Measurements from ENCODE around the gene UGT2B7. TPM values are rescaled to one million over a fixed set of nuclear protein-coding genes. Genes with fewer than 3 reads are reported as not detected.

Gene UGT2B7
- total RNA-seq, 4 donors from 2014 or later, result 20.5 to 42.2 (median 28.6) TPM; not detected in 1

DNA sequence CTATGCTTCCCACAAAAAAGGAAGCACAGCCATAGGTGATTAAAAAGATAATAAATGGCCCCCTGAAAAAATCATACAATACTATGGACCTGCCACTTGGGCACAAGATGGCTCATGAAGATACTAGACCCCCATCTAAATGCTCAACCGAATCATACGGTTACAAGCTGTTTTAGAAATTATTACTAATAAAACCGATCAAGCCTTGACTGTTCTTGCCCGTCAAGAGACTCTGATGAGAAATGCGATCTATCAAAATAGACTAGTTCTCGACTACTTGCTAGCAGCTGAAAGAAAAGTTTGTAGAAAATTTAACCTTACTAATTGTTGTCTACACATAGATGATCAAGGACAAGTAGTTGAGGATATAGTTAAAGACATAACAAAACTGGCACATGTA lies 40.1 kb upstream of the UGT2B7 start:
- Histone ChIP-seq H3K4me1 (peaks cover 0 to 13% (median 0%) of the 10 kb centered on the region in 4 donors), H3K27ac (no peak overlapping the region), H3K27me3 (no peaks in the 10 kb centered on the region), H3K36me3 (no peaks in the 10 kb centered on the region), H3K4me3 (no peak overlapping the region), H3K9me3 (no peaks in the 10 kb centered on the region)
- TF ChIP-seq, protein P1, sequence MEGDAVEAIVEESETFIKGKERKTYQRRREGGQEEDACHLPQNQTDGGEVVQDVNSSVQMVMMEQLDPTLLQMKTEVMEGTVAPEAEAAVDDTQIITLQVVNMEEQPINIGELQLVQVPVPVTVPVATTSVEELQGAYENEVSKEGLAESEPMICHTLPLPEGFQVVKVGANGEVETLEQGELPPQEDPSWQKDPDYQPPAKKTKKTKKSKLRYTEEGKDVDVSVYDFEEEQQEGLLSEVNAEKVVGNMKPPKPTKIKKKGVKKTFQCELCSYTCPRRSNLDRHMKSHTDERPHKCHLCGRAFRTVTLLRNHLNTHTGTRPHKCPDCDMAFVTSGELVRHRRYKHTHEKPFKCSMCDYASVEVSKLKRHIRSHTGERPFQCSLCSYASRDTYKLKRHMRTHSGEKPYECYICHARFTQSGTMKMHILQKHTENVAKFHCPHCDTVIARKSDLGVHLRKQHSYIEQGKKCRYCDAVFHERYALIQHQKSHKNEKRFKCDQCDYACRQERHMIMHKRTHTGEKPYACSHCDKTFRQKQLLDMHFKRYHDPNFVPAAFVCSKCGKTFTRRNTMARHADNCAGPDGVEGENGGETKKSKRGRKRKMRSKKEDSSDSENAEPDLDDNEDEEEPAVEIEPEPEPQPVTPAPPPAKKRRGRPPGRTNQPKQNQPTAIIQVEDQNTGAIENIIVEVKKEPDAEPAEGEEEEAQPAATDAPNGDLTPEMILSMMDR (IDR thresholded peaks at IDR 0.05), result no peak
- no peak for TF ChIP-seq POLR2A (IDR thresholded peaks at IDR 0.05)
- no peak for DNase-seq

DNA sequence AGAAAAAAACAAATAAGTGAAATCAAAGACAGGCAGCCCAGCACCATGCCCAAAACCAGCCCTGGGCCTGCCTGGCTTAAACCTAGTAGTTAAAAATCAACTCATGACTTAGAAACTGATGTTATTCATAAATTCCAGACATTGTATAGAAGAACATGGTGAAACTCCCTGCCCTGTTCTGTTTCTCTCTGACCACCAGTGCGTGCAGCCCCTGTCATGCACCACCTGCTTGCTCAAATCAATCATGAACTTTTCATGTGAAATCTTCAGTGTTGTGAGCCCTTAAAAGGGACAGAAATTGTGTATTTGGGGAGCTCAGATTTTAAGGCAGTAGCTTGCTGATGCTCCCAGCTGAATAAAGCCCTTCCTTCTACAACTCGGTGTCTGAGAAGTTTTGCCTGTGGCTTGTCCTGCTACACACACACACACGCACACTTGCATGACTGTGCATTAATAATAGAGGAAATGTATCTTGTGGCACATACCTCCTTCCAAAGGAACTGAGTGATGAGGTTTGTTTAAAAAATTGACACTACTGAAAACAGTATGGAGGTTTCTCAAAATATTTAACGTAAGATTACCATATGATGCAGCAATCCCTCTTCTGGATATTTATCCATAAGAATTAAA lies 39.2 kb upstream of the UGT2B7 start:
- H3K4me1 ChIP-seq, result peaks cover 0 to 13% (median 0%) of the 10 kb centered on the region in 4 donors
- no peaks in the 10 kb centered on the region for H3K27me3 ChIP-seq
- DNase-seq, result no peak
- no peaks in the 10 kb centered on the region for H3K36me3 ChIP-seq
- TF ChIP-seq POLR2A (IDR thresholded peaks at IDR 0.05), result no peak
- TF ChIP-seq, protein P1 (IDR thresholded peaks at IDR 0.05), result no peak
- no peaks in the 10 kb centered on the region for H3K9me3 ChIP-seq
- H3K4me3 ChIP-seq, result no peak overlapping the region
- no peak overlapping the region for H3K27ac ChIP-seq

DNA sequence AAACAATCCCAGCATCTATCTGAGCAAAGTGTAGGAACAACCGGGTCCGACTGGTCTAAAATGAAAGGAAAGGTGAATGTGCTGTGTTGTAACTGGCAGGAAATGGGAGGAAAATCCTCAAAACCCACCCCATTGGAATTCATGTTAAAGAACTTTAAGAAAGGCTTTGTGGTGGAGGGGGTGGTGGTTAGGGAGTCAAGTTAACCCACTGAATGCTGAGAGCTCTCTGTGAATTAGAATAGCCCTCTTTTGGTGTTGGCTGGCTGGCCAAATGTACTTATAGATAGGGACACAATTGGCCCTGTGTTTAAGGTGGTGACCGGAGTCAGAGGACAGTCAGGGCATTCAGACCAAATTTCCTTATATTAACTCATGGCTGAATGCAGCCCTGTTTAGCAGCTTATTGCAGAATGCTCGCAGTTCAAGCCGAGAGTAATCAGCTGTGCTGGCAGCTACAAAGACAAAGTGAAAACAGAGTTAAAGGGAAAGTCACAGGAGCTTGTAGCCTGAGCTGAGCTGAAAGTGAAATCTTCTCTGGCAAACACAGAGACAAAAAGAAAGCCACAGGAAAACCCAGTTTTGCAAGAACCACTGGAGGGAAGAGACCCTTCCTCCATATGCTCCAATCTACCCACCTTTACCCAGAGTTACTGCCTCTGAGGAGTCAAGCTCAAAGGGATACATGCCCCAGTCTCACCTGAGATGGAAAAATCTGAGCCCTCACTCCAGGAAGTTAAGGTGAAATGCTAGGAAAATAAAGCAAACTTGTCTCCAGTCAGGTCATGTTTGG lies 38.5 kb upstream of the UGT2B7 start:
- Histone ChIP-seq H3K27ac (peak overlapping the region in 2 of 4 donors; percentile 22 to 55), H3K27me3 (no peaks in the 10 kb centered on the region), H3K4me1 (peaks cover 0 to 13% (median 0%) of the 10 kb centered on the region in 4 donors), H3K36me3 (no peaks in the 10 kb centered on the region), H3K4me3 (peak overlapping the region in 2 of 4 donors; percentile 9 to 28), H3K9me3 (no peaks in the 10 kb centered on the region)
- no peak for DNase-seq
- TF ChIP-seq, protein P1 (IDR thresholded peaks at IDR 0.05), result no peak
- TF ChIP-seq POLR2A (IDR thresholded peaks at IDR 0.05), result no peak

DNA sequence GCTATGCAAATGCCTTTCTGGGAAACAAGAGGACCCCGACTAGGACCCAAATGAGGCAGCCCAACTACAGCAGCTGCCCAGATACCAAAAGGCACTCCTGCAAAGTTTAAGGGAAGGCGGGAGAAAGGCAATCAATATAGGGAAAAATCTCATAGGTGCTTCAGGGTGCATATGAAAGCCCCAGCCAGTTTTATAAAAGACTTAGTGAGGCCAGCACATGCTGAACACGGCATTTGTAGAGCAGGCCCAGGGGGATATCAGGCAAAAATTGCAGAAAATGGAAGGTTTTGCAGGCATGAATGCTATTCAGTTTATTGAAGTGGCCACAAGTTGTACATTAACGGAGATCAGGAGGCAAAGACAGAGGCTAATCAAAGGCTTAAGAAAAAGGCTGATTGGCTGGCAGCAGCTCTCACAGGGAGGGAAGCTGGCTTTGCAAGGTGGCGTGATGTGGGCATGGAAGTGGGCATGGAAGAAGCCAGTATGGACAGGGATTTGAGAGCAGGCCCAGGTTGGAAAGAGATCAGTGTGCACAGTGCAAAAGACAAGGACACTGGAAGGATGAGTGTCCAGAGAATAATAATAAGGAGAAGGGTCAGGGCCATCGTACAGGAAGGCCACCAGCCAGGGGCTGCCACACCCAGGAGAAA lies 37.7 kb upstream of the UGT2B7 start:
- no peaks in the 10 kb centered on the region for H3K9me3 ChIP-seq
- peak overlapping the region in 2 of 4 donors; percentile 22 to 55 for H3K27ac ChIP-seq
- peak overlapping the region in 1 of 4 donors; percentile 28 for H3K4me3 ChIP-seq
- peaks cover 0 to 13% (median 0%) of the 10 kb centered on the region in 4 donors for H3K4me1 ChIP-seq
- DNase-seq, result no peak
- TF ChIP-seq, protein P1 (IDR thresholded peaks at IDR 0.05), result no peak
- no peak for TF ChIP-seq POLR2A (IDR thresholded peaks at IDR 0.05)
- no peaks in the 10 kb centered on the region for H3K27me3 ChIP-seq
- H3K36me3 ChIP-seq, result no peaks in the 10 kb centered on the region

DNA sequence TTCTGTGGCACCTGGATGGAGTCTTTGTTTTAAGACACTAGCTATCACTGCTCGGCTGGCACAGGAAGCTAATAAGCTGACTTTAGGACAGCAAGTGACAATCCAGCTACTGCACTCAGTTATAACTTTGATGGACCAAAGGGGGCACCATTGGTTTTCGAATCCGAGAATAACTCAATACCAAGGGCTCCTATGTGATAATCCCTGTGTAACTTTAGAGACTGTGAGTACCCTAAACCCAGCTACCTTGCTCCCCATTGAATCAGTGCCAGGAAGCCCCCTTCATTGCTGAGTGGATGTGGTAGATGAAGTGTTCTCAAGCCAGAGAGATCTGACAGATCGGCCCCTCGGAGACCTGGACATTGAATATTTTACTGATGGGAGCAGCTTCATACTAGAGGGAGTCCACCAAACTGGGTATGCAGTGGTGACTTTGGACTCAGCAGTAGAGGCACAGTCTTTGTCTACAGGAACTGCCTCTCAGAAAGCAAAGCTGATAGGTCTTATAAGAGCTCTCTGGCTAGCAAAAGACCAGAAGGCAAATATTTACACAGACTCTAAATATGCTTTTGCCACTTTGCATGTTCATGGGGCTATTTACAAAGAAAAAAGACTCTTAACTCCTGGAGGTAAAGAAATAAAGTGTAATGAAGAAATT lies 35.5 kb upstream of the UGT2B7 start:
- no peak overlapping the region for H3K27ac ChIP-seq
- DNase-seq, result no peak

More for the DNA sequence above, 35.5 kb upstream of the UGT2B7 start:
- no peaks in the 10 kb centered on the region for H3K9me3 ChIP-seq
- no peak overlapping the region for H3K4me3 ChIP-seq
- H3K36me3 ChIP-seq, result no peaks in the 10 kb centered on the region
- TF ChIP-seq, protein P1 (IDR thresholded peaks at IDR 0.05), result no peak
- no peak for TF ChIP-seq POLR2A (IDR thresholded peaks at IDR 0.05)
- H3K4me1 ChIP-seq, result peaks cover 0 to 13% (median 0%) of the 10 kb centered on the region in 4 donors
- H3K27me3 ChIP-seq, result no peaks in the 10 kb centered on the region
